GM12892 (cell line): ENCODE data around the gene ATP23.

Experiments used
- POLR2A ChIP-seq: IDR thresholded peaks from 2 replicates; pipeline ENCODE4 v1.6.1; 2011; ENCODE audit warnings: low read depth, low read length, control low read depth
- POLR2AphosphoS5 ChIP-seq: IDR thresholded peaks from 2 replicates; pipeline ENCODE4 v1.6.1; 2011; ENCODE audit warnings: low read depth, low read length, control low read depth

GRCh38 chr12:57964421-57964820 lies 23.1 kb downstream of the ATP23 start:
- TF ChIP-seq POLR2AphosphoS5 (no peak), POLR2A (no peak)
